PC-9 (cell line): ENCODE results near the gene MOCS3.

Experiments
- CTCF ChIP-seq: fragments of 200-600 bp; sonication (generic); conservative IDR thresholded peaks from 2 replicates; pipeline ENCODE4 v1.6.1; 2017; ENCODE audit warnings: mixed run types, antibody characterized with exemption, mild to moderate bottlenecking, moderate library complexity
- EZH2 ChIP-seq: fragments of 200-600 bp; sonication (generic); IDR thresholded peaks from 2 replicates; pipeline ENCODE4 v1.8.0; 2017; ENCODE audit warnings: antibody characterized with exemption, low read depth

DNA sequence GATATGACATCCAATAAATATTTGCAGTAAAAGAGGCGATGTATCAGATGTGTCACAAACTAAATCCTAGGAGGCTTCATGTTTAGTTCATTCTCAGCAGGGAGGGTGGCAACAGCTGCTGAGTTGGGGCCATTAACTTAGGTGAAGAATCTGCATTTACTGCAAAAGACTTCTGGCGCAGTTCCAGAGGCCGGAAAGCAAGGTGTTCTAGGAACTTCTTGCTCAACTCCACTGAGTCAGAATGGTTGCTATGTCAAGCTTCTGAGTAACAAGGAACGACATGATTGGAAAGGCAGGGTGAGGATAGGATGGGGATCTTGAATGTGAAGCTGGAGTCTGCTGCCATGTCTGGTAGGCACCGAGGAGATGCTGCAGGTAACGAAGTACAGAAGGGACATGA, 39.1 kb upstream of the MOCS3 start:
- TF ChIP-seq CTCF (no peak), EZH2 (no peak)
